Endothelial cell of umbilical vein (primary cell): Measurements from ENCODE around the gene CHST3. TPM values are rescaled to one million over a fixed set of nuclear protein-coding genes. Genes with fewer than 3 reads are reported as not detected.

Experiments
- BruUV-seq: library from RNA; stranded (reverse); fragments of 400-500 nt; replicated peaks from 2 replicates; lab custom pipeline; 2021; lab: Mats Ljungman, UMichigan
- CTCF ChIA-PET: fragments of 300-600, 350-600 bp; sonication (Branson Sonifier 250); formaldehyde crosslinking; loops from one replicate; lab custom pipeline; 2021; ENCODE audit warnings: antibody characterized with exemption, inconsistent platforms; lab: Charles Lee
- POLR2A ChIA-PET: fragments of 300-600, 350-600 bp; sonication (Branson Sonifier 250); formaldehyde crosslinking; loops from one replicate; lab custom pipeline; 2021; ENCODE audit warnings: antibody characterized with exemption, inconsistent platforms; lab: Charles Lee
- DNase-seq: peaks from one replicate; pipeline ENCODE4 v3.0.0-alpha.2; 2011; ENCODE audit warnings: low read depth, low spot score
- FAIRE-seq: peaks from 2 replicates; lab custom pipeline; 2011; peaks lifted over from hg19 to GRCh38; lab: Jason Lieb, UNC
- H2AFZ ChIP-seq: 2 replicates; pipeline ENCODE4 v1.6.0; 2012; ENCODE audit warnings: low read depth, low read length, control low read depth, inconsistent platforms
- H3K27ac ChIP-seq: 2 replicates; pipeline ENCODE4 v1.5.1; 2011; ENCODE audit warnings: low read depth, mild to moderate bottlenecking, control low read depth, low read length, moderate library complexity; ENCODE audit not compliant: insufficient read depth
- H3K27me3 ChIP-seq, 2 experiments: 2 replicates each; pipeline versions ENCODE4 v1.6.0 to v1.6.1; 2011; ENCODE audit warnings: low read length in 2 of 2, mixed read lengths in 1 of 2; ENCODE audit not compliant: control insufficient read depth in 2 of 2, insufficient read depth in 2 of 2
- H3K36me3 ChIP-seq, 2 experiments: 2 replicates in 1 of 2; 3 replicates in 1 of 2; pipeline ENCODE4 v1.5.1; 2011; ENCODE audit warnings: low read length in 2 of 2, mild to moderate bottlenecking in 1 of 2, moderate library complexity in 1 of 2; ENCODE audit not compliant: control insufficient read depth in 2 of 2, insufficient read depth in 2 of 2; ENCODE audit errors: extremely low read depth in 1 of 2
- H3K4me1 ChIP-seq: 3 replicates; pipeline ENCODE4 v1.5.1; 2011; ENCODE audit warnings: mild to moderate bottlenecking, low read length; ENCODE audit not compliant: control insufficient read depth, insufficient read depth; ENCODE audit errors: extremely low read depth
- H3K4me2 ChIP-seq: 2 replicates; pipeline ENCODE4 v1.6.1; 2011; ENCODE audit warnings: low read length, control low read depth, mixed read lengths; ENCODE audit not compliant: insufficient read depth
- H3K4me3 ChIP-seq, 3 experiments: fragments of 200-600 bp in 1 of 3; sonication (generic), shearing (Covaris generic) in 1 of 3; replicated peaks in 1 of 3; 2 replicates each; pipeline ENCODE4 v1.5.1; 2011 to 2016; ENCODE audit warnings: control low read depth in 3 of 3, low read length in 3 of 3, mild to moderate bottlenecking in 2 of 3, inconsistent platforms in 1 of 3, low read depth in 1 of 3, moderate library complexity in 1 of 3; ENCODE audit not compliant: insufficient read depth in 1 of 3
- H3K79me2 ChIP-seq: 2 replicates; pipeline ENCODE4 v1.6.0; 2012; ENCODE audit warnings: low read length, inconsistent platforms; ENCODE audit not compliant: control insufficient read depth, insufficient read depth
- H3K9ac ChIP-seq: replicated peaks from 2 replicates; pipeline ENCODE3; 2011; ENCODE audit warnings: low read length, control low read depth; ENCODE audit not compliant: insufficient read depth; ENCODE audit errors: extremely low read depth
- H3K9me1 ChIP-seq: replicated peaks from 3 replicates; pipeline ENCODE4 v1.6.0; 2011; ENCODE audit warnings: mild to moderate bottlenecking, low read length; ENCODE audit not compliant: control insufficient read depth, insufficient read depth; ENCODE audit errors: extremely low read depth
- H3K9me3 ChIP-seq: replicated peaks from 2 replicates; pipeline ENCODE4 v1.5.1; 2012; ENCODE audit warnings: low read length, inconsistent platforms; ENCODE audit not compliant: control insufficient read depth, insufficient read depth
- H4K20me1 ChIP-seq: replicated peaks from 2 replicates; pipeline ENCODE3; 2011; ENCODE audit warnings: mild to moderate bottlenecking, low read length; ENCODE audit not compliant: control insufficient read depth, insufficient read depth; ENCODE audit errors: extremely low read depth
- EZH2 ChIP-seq: IDR thresholded peaks from 2 replicates; pipeline ENCODE4 v1.6.1; 2012; ENCODE audit warnings: borderline replicate concordance, low read depth, mild to moderate bottlenecking, moderate library complexity, low read length, inconsistent platforms; ENCODE audit not compliant: severe bottlenecking
- FOS ChIP-seq: IDR thresholded peaks from 2 replicates; pipeline ENCODE4 v1.6.1; 2011; ENCODE audit warnings: mild to moderate bottlenecking, low read length, moderate library complexity, borderline replicate concordance; ENCODE audit not compliant: insufficient read depth
- JUN ChIP-seq: IDR thresholded peaks from 2 replicates; pipeline ENCODE4 v1.6.1; 2011; ENCODE audit warnings: borderline replicate concordance, low read depth; ENCODE audit not compliant: insufficient read length, insufficient read depth
- MYC ChIP-seq: IDR thresholded peaks from one replicate; pipeline ENCODE4 v1.6.1; 2011; ENCODE audit warnings: mild to moderate bottlenecking, low read depth, low read length
- POLR2AphosphoS5 ChIP-seq: IDR thresholded peaks from 2 replicates; pipeline ENCODE4 v1.6.1; 2012; ENCODE audit warnings: low read depth, mild to moderate bottlenecking, control low read depth, low read length, moderate library complexity; ENCODE audit not compliant: insufficient read depth
- dilution Hi-C: fragments of 300-500 bp; cut with MboI; formaldehyde crosslinking; loops from one replicate; pipeline ENCODE4 v1.15.0; 2019; ENCODE audit warnings: low sequenced_read_pairs; ENCODE audit not compliant: extremely low pct_ligation_motif_present
- intact Hi-C: fragments of 100-400 bp; cut with micrococcal nuclease; formaldehyde crosslinking; loops from one replicate; pipeline ENCODE4 v1.10.0; 2022
- polyA plus RNA-seq, 4 experiments: library from polyadenylated mRNA; depleted of rRNA in 3 of 4; stranded (reverse) in 3 of 4; unstranded in 1 of 4; fragments of >200 nt; gene quantifications; 2 replicates each; pipeline versions ENCODE4 v1.2.1 to v1.2.3, GENCODE V29; 2011 to 2012; ENCODE audit warnings: missing spikeins in 1 of 4
- total RNA-seq: library from RNA; stranded (reverse); gene quantifications from 2 replicates; pipeline ENCODE4 v1.2.3, GENCODE V29; 2021
- TF ChIP-seq, protein P1 (sequence below), 2 donors: IDR thresholded peaks; 1 replicate in 1 of 2; 2 replicates in 1 of 2; pipeline ENCODE4 v1.5.1; 2011; ENCODE audit warnings: low read length in 2 of 2, mild to moderate bottlenecking in 2 of 2, moderate library complexity in 2 of 2, control low read depth in 1 of 2, inconsistent platforms in 1 of 2, low read depth in 1 of 2; ENCODE audit not compliant: insufficient read depth in 1 of 2; ENCODE audit errors: extremely low read depth in 1 of 2
- TF ChIP-seq, protein P2 (sequence below): IDR thresholded peaks from 2 replicates; pipeline ENCODE4 v1.6.1; 2011; ENCODE audit not compliant: insufficient read depth, insufficient read length

The CHST3 gene
- total and polyA plus RNA-seq, 2 donors (not counting 3 experiments of a cell fraction or from before 2014, with no cell fraction given) = 5.5 to 11.5 TPM

DNA sequence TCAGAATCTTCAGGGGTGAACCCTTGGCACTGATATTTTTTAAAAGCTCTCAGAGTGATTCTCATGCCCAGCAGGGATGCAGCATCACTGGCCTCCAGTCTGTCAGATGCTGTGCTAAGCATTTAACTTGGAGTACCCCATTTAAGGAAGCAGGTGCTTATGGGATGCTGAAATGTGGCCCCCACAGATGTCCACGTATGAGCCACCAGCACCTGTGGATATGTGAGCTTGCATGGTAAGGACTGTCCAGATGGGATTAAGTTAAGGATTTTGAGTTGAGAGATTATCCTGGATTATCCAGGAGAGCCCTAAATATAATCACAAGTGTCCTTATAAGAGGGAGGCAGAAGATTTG lies 17.7 kb downstream of the CHST3 start:
- Histone ChIP-seq H3K9me3 (no peaks in the 10 kb centered on the region), H3K27me3 (no peaks in the 10 kb centered on the region), H4K20me1 (no peaks in the 10 kb centered on the region), H3K36me3 (no peaks in the 10 kb centered on the region), H2AFZ (no peak overlapping the region), H3K27ac (no peak overlapping the region), H3K79me2 (peaks cover 2% of the 10 kb centered on the region), H3K9me1 (no peaks in the 10 kb centered on the region), H3K4me3 (no peak overlapping the region), H3K9ac (no peak overlapping the region), H3K4me1 (peaks cover 58% of the 10 kb centered on the region), H3K4me2 (no peak overlapping the region)
- no peak for DNase-seq
- BruUV-seq = no TSS peak
- dilution Hi-C loops = no loop called here
- intact Hi-C loops = no loop called here
- TF ChIP-seq JUN (no peak), FOS (no peak), MYC (no peak), POLR2AphosphoS5 (no peak), EZH2 (no peak)
- TF ChIP-seq, protein P1, sequence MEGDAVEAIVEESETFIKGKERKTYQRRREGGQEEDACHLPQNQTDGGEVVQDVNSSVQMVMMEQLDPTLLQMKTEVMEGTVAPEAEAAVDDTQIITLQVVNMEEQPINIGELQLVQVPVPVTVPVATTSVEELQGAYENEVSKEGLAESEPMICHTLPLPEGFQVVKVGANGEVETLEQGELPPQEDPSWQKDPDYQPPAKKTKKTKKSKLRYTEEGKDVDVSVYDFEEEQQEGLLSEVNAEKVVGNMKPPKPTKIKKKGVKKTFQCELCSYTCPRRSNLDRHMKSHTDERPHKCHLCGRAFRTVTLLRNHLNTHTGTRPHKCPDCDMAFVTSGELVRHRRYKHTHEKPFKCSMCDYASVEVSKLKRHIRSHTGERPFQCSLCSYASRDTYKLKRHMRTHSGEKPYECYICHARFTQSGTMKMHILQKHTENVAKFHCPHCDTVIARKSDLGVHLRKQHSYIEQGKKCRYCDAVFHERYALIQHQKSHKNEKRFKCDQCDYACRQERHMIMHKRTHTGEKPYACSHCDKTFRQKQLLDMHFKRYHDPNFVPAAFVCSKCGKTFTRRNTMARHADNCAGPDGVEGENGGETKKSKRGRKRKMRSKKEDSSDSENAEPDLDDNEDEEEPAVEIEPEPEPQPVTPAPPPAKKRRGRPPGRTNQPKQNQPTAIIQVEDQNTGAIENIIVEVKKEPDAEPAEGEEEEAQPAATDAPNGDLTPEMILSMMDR (IDR thresholded peaks at IDR 0.05; ENCODE audit: extremely low read depth in 1 of 2, insufficient read depth in 1 of 2, low read depth in 1 of 2, low read length in 2 of 2) = no peak
- TF ChIP-seq, protein P2, sequence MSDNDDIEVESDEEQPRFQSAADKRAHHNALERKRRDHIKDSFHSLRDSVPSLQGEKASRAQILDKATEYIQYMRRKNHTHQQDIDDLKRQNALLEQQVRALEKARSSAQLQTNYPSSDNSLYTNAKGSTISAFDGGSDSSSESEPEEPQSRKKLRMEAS = no peak
- FAIRE-seq = no peak
- POLR2A ChIA-PET = no interaction called here
- CTCF ChIA-PET = interaction anchor here (1.4 kb wide), 1 partner anchor 67 kb away, joined by 4 read pairs; no protein-coding TSS in a partner anchor
